Neural cell (in vitro differentiated cells): ENCODE measurements around the gene CLEC3B. TPM values are rescaled to one million over a fixed set of nuclear protein-coding genes. Genes with fewer than 3 reads are reported as not detected.

Experiments
- H2AFZ ChIP-seq: fragments of 200-600, 300-800 bp; sonication (generic), shearing (Covaris generic); 2 replicates; pipeline ENCODE4 v1.6.0; 2014; ENCODE audit warnings: low read depth, mild to moderate bottlenecking, antibody characterized with exemption, low read length, moderate library complexity
- H3F3A ChIP-seq: fragments of 200-600 bp; shearing (Covaris generic); 2 replicates; pipeline ENCODE4 v1.6.1; 2016; ENCODE audit warnings: mild to moderate bottlenecking, moderate library complexity, mixed read lengths, antibody characterized with exemption, low read length; ENCODE audit not compliant: insufficient read depth, poor library complexity, severe bottlenecking
- H3K27ac ChIP-seq: fragments of 200-600, 300-800 bp; sonication (generic), shearing (Covaris generic); 2 replicates; pipeline ENCODE4 v1.5.1; 2014; ENCODE audit warnings: mild to moderate bottlenecking, low read length, moderate library complexity
- H3K27me3 ChIP-seq: fragments of 300-800, 200-600 bp; sonication (generic), shearing (Covaris generic); 2 replicates; pipeline ENCODE4 v1.6.0; 2014; ENCODE audit warnings: mild to moderate bottlenecking, low read depth, low read length, moderate library complexity; ENCODE audit not compliant: insufficient read depth
- H3K36me3 ChIP-seq: fragments of 300-800, 200-600 bp; sonication (generic), shearing (Covaris generic); 2 replicates; pipeline ENCODE4 v1.5.1; 2014; ENCODE audit warnings: mild to moderate bottlenecking, antibody characterized with exemption, low read length, moderate library complexity; ENCODE audit not compliant: insufficient read depth
- H3K4me2 ChIP-seq: fragments of 300-800, 200-600 bp; sonication (generic), shearing (Covaris generic); 2 replicates; pipeline ENCODE4 v1.6.0; 2014; ENCODE audit warnings: mild to moderate bottlenecking, low read length
- H3K4me3 ChIP-seq: fragments of 300-800, 200-600 bp; sonication (generic), shearing (Covaris generic); 2 replicates; pipeline ENCODE4 v1.5.1; 2014; ENCODE audit warnings: mild to moderate bottlenecking, low read length, moderate library complexity
- H3K79me2 ChIP-seq: fragments of 200-600 bp; shearing (Covaris generic); replicated peaks from 2 replicates; pipeline ENCODE4 v1.6.0; 2014; ENCODE audit warnings: mild to moderate bottlenecking, low read length, moderate library complexity; ENCODE audit not compliant: insufficient read depth
- H3K9ac ChIP-seq: fragments of 300-800, 200-600 bp; sonication (generic), shearing (Covaris generic); 2 replicates; pipeline ENCODE4 v1.6.1; 2016; ENCODE audit warnings: mild to moderate bottlenecking, low read length, mixed read lengths
- H3K9me2 ChIP-seq: fragments of 200-600 bp; shearing (Covaris generic); 2 replicates; pipeline ENCODE4 v1.6.1; 2016; ENCODE audit warnings: mild to moderate bottlenecking, low read length, mixed read lengths; ENCODE audit not compliant: insufficient read depth
- H3K9me3 ChIP-seq: fragments of 200-600, 300-800 bp; sonication (generic), shearing (Covaris generic); 2 replicates; pipeline ENCODE4 v1.6.1; 2016; ENCODE audit warnings: mild to moderate bottlenecking, mixed run types, low read length, moderate library complexity, mixed read lengths
- H4K20me1 ChIP-seq: fragments of 200-600 bp; shearing (Covaris generic); 2 replicates; pipeline ENCODE4 v1.6.1; 2016; ENCODE audit warnings: mild to moderate bottlenecking, mixed run types; ENCODE audit not compliant: insufficient read depth
- CTCF ChIP-seq: fragments of 450-650 bp; IDR thresholded peaks from 2 replicates; pipeline ENCODE4 v1.5.1; 2014; ENCODE audit warnings: antibody characterized with exemption, mild to moderate bottlenecking, moderate library complexity; ENCODE audit not compliant: poor library complexity, severe bottlenecking
- EP300 ChIP-seq: fragments of 450-650 bp; conservative IDR thresholded peaks from 2 replicates; pipeline ENCODE4 v1.6.1; 2014; ENCODE audit warnings: antibody characterized with exemption, mild to moderate bottlenecking, moderate library complexity; ENCODE audit not compliant: poor library complexity, severe bottlenecking
- EZH2 ChIP-seq: fragments of 200-600, 300-800 bp; shearing (Covaris generic), sonication (generic); IDR thresholded peaks from 2 replicates; pipeline ENCODE4 v1.6.1; 2014; ENCODE audit warnings: antibody characterized with exemption, low read length, borderline replicate concordance, mild to moderate bottlenecking; ENCODE audit not compliant: insufficient read depth, poor library complexity, severe bottlenecking
- MXI1 ChIP-seq: fragments of 450-650 bp; conservative IDR thresholded peaks from 2 replicates; pipeline ENCODE4 v1.6.1; 2014; ENCODE audit warnings: antibody characterized with exemption, mild to moderate bottlenecking; ENCODE audit not compliant: poor library complexity, severe bottlenecking
- POLR2AphosphoS5 ChIP-seq: IDR thresholded peaks from 2 replicates; pipeline ENCODE4 v1.6.1; 2012
- RAD21 ChIP-seq: fragments of 450-650 bp; conservative IDR thresholded peaks from 2 replicates; pipeline ENCODE4 v1.6.1; 2014; ENCODE audit warnings: antibody characterized with exemption, mild to moderate bottlenecking, moderate library complexity
- REST ChIP-seq: IDR thresholded peaks from 2 replicates; pipeline ENCODE4 v1.6.1; 2012; ENCODE audit warnings: borderline replicate concordance
- SMC3 ChIP-seq: fragments of 450-650 bp; conservative IDR thresholded peaks from 2 replicates; pipeline ENCODE4 v1.6.1; 2014; ENCODE audit warnings: antibody characterized with exemption, mild to moderate bottlenecking, moderate library complexity; ENCODE audit not compliant: poor library complexity
- TAF1 ChIP-seq: IDR thresholded peaks from 2 replicates; pipeline ENCODE4 v1.6.1; 2012; ENCODE audit warnings: low read depth
- polyA plus RNA-seq: library from polyadenylated mRNA; depleted of rRNA; stranded (reverse); fragments of >200 nt; gene quantifications from 2 replicates; pipeline ENCODE4 v1.2.3, GENCODE V29; 2014

CLEC3B gene
- polyA plus RNA-seq, 1 donor from 2014 or later: 2.6 TPM

GRCh38 chr3:45024542-45025255, 1.4 kb upstream of the CLEC3B start:
- Histone ChIP-seq H3K79me2 (no peaks in the 10 kb centered on the region), H3K9me2 (no peaks in the 10 kb centered on the region), H3K27me3 (no peaks in the 10 kb centered on the region), H3K4me3 (no peak overlapping the region), H3K36me3 (no peaks in the 10 kb centered on the region), H4K20me1 (no peaks in the 10 kb centered on the region), H3K27ac (no peak overlapping the region), H3K9ac (no peak overlapping the region), H3F3A (no peaks in the 10 kb centered on the region), H3K4me2 (no peak overlapping the region), H3K9me3 (no peaks in the 10 kb centered on the region), H2AFZ (no peak overlapping the region)
- TF ChIP-seq TAF1: no peak

- no peak overlapping the region for H3K4me2 ChIP-seq
- H3K79me2 ChIP-seq: no peaks in the 10 kb centered on the region
- TF ChIP-seq EZH2 (no peak), MXI1 (no peak), EP300 (no peak), POLR2AphosphoS5 (no peak), REST (no peak), SMC3 (no peak), CTCF (no peak), RAD21 (no peak), TAF1 (no peak)
- H3F3A ChIP-seq: no peaks in the 10 kb centered on the region
- no peaks in the 10 kb centered on the region for H3K9me3 ChIP-seq
- no peaks in the 10 kb centered on the region for H3K27me3 ChIP-seq
- no peak overlapping the region for H3K9ac ChIP-seq
- H3K9me2 ChIP-seq: no peaks in the 10 kb centered on the region
- H3K27ac ChIP-seq: no peak overlapping the region
- H3K4me3 ChIP-seq: no peak overlapping the region
- no peak overlapping the region for H2AFZ ChIP-seq
- no peaks in the 10 kb centered on the region for H3K36me3 ChIP-seq
- no peaks in the 10 kb centered on the region for H4K20me1 ChIP-seq
Observed at GRCh38 chr3:45026957-45027356, 854 bp downstream of the CLEC3B start.

- no peaks in the 10 kb centered on the region for H3K36me3 ChIP-seq
- no peaks in the 10 kb centered on the region for H3K79me2 ChIP-seq
- no peak overlapping the region for H3K4me2 ChIP-seq
- no peaks in the 10 kb centered on the region for H3K27me3 ChIP-seq
- no peak overlapping the region for H3K9ac ChIP-seq
- H3F3A ChIP-seq: no peaks in the 10 kb centered on the region
- H3K9me2 ChIP-seq: no peaks in the 10 kb centered on the region
- H4K20me1 ChIP-seq: no peaks in the 10 kb centered on the region
- TF ChIP-seq EZH2: no peak
- TF ChIP-seq RAD21: no peak
- TF ChIP-seq POLR2AphosphoS5: no peak
- TF ChIP-seq CTCF: no peak
- no peak for TF ChIP-seq REST
- no peak for TF ChIP-seq TAF1
- no peak for TF ChIP-seq EP300
- no peak for TF ChIP-seq MXI1
- no peak for TF ChIP-seq SMC3
- no peaks in the 10 kb centered on the region for H3K9me3 ChIP-seq
- H2AFZ ChIP-seq: no peak overlapping the region
- H3K27ac ChIP-seq: no peak overlapping the region
- H3K4me3 ChIP-seq: no peak overlapping the region
Observed at GRCh38 chr3:45027441-45027840, 1.3 kb downstream of the CLEC3B start.
